ENCODE results near the gene DOC2B. TPM values are rescaled to one million over a fixed set of nuclear protein-coding genes. Genes with fewer than 3 reads are reported as not detected.
A peak's percentile ranks its signal among the peaks of the same experiment; 100 is the strongest.
"Not testable (repeated sequence)": the region's sequence is repeated elsewhere in the genome, so short reads cannot be mapped to it uniquely, and the experiment has no call there.

The DOC2B gene
- total RNA-seq, 4 donors from 2014 or later = 4.9 to 41.9 (median 19.3) TPM

GRCh38 chr17:226108-227077 lies 44.9 kb upstream of the DOC2B start:
- ATAC-seq (ENCODE audit: low FRiP score) (no peak), DNase-seq (ENCODE audit: low spot score) (no peak)
- no peak for TF ChIP-seq CTCF (IDR thresholded peaks at IDR 0.05)

- ATAC-seq (ENCODE audit: low FRiP score) (no peak), DNase-seq (ENCODE audit: low spot score) (no peak)
- no peak for TF ChIP-seq CTCF (IDR thresholded peaks at IDR 0.05)
Observed at GRCh38 chr17:225551-225950, 44.1 kb upstream of the DOC2B start.

- ATAC-seq (ENCODE audit: low FRiP score); DNase-seq (ENCODE audit: low spot score): not testable (repeated sequence)
Observed at GRCh38 chr17:224576-224975, 43.1 kb upstream of the DOC2B start.

GRCh38 chr17:223723-224471 lies 42.4 kb upstream of the DOC2B start:
- DNase-seq (ENCODE audit: low spot score) (no peak), ATAC-seq (ENCODE audit: low FRiP score) (no peak)
- TF ChIP-seq CTCF (IDR thresholded peaks at IDR 0.05) = no peak

- ATAC-seq (ENCODE audit: low FRiP score) (no peak), DNase-seq (ENCODE audit: low spot score) (no peak)
- TF ChIP-seq CTCF (IDR thresholded peaks at IDR 0.05) = no peak
Observed at GRCh38 chr17:222172-222571, 40.7 kb upstream of the DOC2B start.

GRCh38 chr17:219696-220095 lies 38.2 kb upstream of the DOC2B start:
- DNase-seq (ENCODE audit: low spot score) (no peak), ATAC-seq (ENCODE audit: low FRiP score) (no peak)
- TF ChIP-seq CTCF (IDR thresholded peaks at IDR 0.05) = no peak

GRCh38 chr17:218432-219110 lies 37.1 kb upstream of the DOC2B start:
- no peak for TF ChIP-seq CTCF (IDR thresholded peaks at IDR 0.05)
- DNase-seq (ENCODE audit: low spot score) (no peak), ATAC-seq (ENCODE audit: low FRiP score) (peak; percentile 29)
